NCI-H2227 (cell line): ENCODE results near the gene OSM.

Experiments
- DNase-seq: peaks from one replicate; lab custom pipeline; 2025; ENCODE audit not compliant: unreplicated experiment; lab: John Stamatoyannopoulos, UW

Gene OSM

DNA sequence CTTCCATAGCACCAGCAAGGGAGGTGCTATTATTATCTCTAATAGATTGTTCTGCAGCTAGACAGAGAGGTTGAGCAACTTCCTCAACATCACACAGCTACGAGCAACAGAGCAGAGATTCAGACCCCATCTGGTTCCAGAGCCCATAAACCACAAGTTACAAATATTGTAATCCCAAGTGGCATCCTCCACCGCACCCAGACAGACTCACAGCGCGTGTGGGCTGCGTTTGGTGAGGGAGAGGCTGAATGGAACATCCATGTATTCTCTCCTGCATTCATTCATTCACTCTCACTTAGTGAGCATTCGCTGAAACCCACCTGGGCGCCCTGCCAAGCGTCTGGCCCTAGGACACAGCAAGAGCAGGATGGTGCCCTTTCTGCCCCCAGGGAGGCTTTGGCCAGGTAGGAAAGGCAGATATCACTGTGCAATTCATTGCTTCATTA is 53.6 kb downstream of the OSM start:
- DNase-seq: no peak
